RCC 7860 (cell line): ENCODE data around the gene CSRNP3.
"Not testable (repeated sequence)": the region's sequence is repeated elsewhere in the genome, so short reads cannot be mapped to it uniquely, and the experiment has no call there.

ENCODE experiments used
- DNase-seq: peaks from one replicate; pipeline ENCODE4 v3.0.0-alpha.2; 2015; ENCODE audit warnings: low spot score
- FAIRE-seq: peaks from 2 replicates; lab custom pipeline; 2012; peaks lifted over from hg19 to GRCh38; lab: Jason Lieb, UNC

The CSRNP3 gene

DNA sequence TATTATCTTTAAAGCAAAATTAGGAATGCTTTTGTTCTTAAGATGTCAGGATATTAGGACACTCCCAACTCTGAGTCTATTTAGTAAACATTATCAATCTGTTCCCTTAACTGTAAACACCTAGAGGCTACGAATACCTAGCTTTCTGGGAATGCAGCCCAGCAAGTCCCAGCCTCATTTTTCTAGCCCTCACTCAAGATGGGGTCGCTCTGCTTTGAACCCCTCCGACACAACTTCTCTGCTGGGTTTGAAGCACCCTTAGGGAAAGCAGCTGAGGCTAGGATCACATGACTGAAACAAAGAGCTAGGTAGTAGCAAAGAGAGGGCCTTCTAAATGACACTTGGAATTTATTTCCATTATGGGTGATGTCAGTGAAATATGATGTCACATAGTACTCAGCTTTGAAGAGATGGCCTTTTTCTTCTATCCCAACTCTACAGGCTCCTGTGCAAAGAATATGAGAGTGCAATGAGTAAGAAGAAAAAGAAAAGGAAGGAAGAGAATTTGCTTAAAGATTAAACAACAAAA is 114.7 kb downstream of the CSRNP3 start:
- no peak for FAIRE-seq
- DNase-seq, result no peak

DNA sequence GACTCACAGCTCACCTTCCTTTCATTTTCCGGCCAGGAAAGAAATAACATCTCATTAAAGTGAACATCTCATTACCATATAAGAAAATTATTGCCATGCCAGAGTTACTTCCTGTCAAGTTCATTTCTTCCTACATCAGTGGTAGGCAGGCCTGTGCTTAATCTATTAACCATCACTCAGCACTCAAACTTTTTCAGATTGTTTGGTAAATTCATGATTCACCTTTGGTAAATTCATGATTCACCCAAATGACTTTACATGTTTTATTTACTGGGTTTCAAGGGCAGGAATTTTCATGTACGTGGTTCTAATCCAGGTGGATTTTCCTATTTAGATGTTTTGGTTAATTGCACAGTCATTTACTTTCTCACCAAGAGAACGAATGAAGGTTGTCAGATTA is 116.5 kb downstream of the CSRNP3 start:
- DNase-seq, result no peak
- no peak for FAIRE-seq

DNA sequence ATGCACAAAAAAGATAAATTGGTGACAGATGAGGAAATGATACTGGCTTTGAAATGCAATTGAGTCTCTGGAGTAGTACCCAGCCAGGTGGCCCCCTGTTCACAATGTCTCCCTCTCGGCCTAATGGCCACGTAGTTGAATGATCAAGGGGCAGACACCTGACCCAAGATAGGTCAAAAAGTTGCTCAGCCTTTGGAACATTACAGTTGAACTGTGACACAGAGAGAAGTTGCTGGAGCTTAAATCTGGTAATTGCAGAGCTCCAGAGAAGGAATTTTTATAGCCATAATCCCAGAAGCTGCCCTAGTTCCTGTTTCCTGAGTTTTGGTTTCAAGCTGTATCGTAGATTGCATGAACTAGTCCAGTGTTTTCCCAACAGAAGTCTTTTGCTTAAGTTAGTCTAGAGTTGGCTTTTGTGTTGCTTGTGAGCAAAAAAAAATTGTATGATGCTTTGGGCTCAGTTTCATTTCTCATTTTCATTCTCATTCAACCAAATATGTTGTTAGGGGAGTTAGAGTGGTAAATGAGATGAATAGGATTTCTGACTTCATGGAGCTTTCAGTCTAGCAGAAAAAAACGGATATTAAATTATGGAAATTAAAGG is 117.9 kb downstream of the CSRNP3 start:
- FAIRE-seq (no peak), DNase-seq (no peak)

DNA sequence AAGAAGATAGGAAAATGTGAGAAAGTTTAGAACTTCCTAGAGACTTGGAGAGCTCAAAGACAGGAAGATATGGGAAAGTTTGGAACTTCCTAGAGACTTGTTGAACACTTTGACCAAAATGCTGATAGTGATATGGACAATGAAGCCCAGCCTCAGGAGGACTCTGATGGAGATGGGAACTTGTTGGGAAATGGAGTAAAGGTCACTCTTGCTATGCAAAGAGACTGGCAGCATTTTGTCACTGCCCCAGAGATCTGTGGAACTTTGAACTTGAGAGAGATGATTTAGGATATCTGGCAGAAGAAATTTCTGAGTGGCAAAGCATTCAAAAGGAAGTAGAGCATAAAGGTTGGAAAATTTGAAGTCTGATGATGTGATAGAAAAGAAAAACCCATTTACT is 121.5 kb downstream of the CSRNP3 start:
- FAIRE-seq, DNase-seq: not testable (repeated sequence)

DNA sequence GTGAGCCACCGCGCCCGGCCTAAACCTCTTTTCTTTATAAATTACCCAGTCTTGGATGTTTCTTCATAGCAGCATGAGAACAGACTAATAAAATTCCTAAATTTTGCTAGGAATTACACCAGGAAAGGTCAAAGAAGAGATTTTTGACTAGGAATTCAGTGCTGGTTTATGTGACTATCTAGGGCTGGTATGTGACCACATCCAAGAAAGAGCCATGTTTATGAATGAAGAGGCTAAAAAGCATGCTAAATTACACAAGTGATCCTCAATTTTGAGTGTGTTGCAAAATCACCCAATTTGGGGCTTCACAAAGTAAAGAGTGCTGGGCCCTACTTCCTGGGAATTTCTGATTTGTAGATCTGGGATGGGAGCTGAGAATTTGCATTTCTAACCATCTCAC is 123.6 kb downstream of the CSRNP3 start:
- FAIRE-seq, result no peak

DNA sequence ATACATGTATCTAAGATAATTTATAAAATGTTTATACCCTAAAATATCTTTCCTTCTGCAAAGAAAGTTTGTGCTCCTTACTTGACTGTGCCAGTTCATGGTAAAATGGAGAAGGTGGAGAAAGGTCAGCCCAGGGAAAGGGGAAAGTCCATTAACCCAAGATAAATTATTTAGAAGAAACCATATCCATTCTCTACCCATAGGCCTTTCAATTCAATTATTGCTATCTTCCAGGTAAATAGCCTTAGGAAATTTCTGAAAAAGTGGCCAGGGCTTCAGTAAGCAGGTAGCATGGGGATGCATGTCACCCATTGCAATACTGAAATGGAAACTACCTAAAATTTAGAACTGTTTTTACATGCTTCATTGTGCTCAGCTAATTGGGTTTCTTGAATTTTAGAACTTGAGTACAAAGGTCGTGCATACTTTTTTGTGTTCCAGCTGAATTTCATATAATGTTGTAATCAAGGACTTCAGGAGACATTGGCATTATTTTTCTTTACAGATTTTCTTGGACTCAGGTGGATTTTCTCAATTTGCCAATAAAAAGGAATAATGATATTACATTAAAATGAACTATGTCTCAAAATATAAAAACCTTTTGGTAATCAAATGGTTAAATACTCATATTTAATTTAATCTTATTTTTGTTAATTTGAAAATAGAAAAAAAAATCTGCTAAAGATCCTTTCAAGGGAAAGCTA is 124.9 kb downstream of the CSRNP3 start:
- DNase-seq, result no peak
- peak; percentile 12 for FAIRE-seq

More for the DNA sequence above, 123.6 kb downstream of the CSRNP3 start:
- no peak for DNase-seq

DNA sequence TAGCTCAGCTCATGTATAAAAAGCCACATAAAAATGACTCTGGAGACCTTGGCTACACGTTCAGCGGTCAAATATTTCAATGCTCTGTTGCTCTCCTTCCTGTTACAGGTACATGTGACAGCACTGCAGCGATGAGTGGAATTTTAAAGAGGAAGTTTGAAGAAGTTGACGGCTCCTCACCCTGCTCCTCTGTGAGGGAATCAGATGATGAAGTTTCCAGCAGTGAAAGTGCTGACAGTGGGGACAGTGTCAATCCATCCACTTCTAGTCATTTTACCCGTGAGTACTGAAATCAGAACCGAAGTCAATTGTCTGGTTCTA is 125.4 kb downstream of the CSRNP3 start:
- no peak for FAIRE-seq
- no peak for DNase-seq

DNA sequence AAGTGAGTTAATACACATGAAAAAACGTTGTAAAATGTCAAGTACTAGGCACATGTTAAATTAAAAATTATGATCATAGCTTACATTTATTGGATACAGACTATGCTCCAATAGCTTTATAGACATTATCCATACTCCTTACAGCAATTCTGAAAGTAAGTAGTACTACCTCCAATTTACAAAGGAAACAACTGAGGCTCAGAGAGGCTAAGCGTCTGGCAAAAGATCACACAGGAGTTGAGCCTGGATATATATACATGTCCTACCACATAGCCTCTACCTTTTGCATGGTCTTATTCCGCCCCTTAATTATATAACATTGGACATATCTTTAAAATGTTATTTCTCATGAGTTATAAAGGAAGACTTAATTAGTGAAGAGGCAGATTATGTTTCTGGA is 127.3 kb downstream of the CSRNP3 start:
- DNase-seq, result no peak
- FAIRE-seq, result no peak

DNA sequence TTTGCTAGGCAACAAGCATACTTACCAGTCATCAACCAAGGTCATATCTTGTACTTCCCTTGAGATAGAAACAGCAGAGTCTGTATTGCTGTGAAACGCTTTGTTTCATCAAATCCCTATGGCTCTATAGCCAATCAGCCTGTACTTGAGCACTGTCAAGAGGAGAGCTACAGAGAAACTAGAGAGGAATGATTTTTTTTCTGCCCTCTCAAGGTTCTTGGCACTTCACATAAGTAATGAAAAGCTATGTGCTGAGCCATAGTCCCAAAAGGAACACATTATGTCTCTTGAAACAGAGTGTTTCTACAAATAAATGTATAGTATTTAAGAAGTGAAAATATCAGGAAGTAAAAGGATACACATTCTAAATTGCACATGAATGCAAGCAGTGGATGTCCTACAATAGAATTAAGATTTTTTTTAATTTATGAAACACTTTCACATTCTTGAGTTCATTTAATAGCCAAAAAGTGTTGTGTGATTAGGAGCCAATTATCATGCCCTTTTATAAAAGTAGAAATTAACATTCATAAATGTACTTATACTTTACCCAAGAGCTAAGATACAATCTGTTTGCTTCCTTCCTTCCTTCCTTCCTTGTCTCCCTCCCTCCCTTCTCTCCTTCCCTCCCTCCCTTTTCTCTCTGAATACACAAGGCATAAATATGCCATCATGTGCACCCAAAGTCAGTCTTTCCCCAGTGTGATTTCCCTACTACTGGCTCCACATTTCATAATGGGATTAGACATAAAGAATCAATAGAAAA is 131.8 kb downstream of the CSRNP3 start:
- DNase-seq (no peak), FAIRE-seq (no peak)

DNA sequence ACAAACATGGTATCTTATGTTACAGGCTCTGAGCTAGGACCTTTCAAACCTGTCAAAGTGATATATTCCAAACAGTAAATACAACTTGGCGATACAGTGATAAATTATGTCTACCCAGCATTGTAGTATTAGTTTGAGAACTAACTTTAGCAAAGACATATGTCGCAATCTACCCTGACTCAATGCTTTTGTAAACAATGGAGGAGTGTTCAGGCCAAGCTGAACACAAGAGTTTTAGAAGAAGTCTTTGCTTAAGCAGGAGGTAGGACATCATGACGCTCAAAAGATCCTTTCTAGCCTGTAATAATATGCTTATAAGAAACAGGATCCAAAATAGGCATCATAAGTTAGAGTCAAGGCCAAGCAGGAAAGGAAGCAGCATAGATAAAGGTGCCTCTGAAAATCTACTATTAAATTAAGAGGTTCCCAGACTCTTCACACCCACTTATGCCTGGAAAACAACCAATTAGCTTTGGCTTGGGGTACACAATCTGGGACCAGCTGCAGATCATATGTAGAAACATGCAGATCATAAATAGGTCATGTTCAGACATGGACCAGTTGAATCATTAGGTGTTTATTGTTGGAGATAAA is 132.5 kb downstream of the CSRNP3 start:
- no peak for FAIRE-seq

DNA sequence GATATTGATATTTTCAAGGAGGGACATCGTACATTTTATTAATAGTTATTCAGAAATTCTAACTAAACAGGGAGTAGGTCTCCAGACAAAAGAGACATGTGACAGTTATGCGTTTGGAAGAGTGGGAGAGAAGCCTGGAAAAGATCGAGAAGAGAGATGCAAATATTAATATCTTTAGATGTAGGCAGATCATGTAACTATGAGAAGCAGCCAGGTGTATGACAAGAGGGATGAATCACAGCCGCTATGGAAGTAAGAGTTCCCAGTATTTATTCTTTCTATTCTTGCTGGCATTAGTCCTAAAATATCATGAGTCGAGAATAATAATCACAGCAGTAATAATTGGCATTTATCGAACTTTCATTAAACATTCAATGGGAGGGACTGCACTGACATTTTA is 140.2 kb downstream of the CSRNP3 start:
- DNase-seq (no peak), FAIRE-seq (no peak)

More for the DNA sequence above, 132.5 kb downstream of the CSRNP3 start:
- DNase-seq, result no peak

DNA sequence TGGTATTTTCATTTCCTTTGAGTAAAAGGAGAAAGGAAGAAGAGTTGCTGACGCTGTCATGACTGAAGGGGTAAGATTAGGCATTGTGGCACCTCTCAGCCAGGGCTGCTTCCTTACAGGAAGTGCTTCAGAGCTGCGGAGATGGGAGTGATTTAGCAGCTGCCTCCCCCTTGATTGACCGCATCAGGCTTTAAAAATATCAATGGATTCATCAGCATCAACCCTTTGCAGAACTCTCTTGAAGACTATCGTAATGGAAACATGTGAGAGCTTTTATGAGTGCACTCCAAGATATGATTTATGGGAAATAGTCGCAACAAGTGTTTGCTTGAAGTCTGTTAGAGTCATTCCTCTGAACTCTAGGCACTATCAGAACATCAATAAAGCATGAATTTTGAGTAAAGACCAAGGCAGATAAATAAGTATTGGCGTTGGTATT is 141.1 kb downstream of the CSRNP3 start:
- FAIRE-seq (no peak), DNase-seq (no peak)

DNA sequence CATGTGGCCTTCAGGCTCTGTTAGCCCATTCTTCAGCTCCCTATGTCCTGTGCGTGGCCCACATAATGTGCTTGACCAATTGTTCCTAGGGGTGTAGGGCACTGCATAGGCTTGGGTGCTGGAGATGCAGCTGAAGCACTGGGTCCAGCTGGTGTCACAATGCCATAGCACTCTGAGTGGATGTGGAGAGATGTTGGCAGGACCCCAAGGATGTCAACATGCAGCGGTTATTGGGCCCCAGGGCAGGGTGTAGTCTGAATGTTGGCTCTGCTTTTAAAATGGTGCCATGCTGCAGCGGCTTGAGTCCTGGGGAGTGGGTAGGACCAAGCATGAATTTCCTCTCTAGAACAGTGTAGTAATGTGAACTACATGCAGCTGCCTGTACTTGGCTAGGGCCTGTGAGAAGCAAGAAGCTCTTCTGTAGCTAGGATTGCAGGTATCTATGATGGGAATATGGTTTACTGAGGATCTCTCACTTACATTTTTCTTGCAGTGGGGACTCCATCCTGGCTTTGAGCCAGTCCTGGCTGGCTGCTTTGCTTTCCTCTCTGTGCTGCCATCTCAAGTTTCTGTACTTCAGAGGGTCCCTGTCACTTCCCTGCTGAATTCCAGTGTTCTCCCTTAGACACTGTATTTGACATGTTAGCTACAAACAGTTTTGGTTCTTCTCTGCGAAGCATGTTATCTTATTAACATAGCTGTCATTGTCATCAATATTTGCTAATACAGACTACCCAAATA is 148.4 kb downstream of the CSRNP3 start:
- FAIRE-seq, result no peak
- DNase-seq, result no peak

DNA sequence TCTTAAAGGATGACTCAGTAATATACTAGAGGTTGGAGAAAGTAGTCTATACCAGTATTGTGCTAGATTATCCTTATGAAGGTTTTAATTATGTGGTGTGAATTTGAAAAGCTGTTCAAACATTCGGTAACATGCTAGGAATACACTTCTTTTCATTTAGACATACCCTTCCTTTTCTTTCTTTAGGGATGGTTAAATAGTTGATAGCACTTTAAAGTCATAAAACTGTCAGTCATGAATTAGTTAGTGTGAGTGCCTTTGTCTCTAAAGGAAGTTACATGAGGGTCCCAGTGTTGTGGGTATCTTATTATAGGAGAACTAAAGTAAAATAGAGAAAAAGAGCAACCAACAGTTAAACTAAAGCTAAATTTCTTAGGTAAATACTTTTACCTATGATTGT is 149.3 kb downstream of the CSRNP3 start:
- FAIRE-seq (no peak), DNase-seq (no peak)

DNA sequence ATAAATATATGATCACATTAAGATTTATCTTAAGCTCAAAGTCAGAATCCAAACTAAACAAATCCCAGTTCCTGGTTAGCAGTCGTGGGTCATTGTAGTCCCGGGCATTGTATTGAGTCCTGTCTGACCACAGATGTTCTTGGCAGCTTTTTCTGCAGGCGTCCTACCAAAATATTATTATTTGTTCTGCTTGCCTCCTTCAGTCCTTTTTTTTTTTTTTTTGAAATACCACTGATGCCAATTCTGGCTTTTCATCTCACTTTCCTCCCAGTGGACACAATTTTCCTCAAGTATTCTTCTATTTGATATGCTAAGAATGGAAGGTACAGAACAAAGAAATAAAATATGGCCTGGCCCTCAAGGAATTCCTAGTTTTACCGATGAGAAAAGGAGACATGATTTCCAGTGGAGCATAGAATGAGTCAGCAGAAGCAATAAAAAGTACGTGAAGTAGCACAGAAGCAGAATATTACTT is 151.6 kb downstream of the CSRNP3 start:
- DNase-seq, result peak; percentile 67
- peak; percentile 93 for FAIRE-seq

DNA sequence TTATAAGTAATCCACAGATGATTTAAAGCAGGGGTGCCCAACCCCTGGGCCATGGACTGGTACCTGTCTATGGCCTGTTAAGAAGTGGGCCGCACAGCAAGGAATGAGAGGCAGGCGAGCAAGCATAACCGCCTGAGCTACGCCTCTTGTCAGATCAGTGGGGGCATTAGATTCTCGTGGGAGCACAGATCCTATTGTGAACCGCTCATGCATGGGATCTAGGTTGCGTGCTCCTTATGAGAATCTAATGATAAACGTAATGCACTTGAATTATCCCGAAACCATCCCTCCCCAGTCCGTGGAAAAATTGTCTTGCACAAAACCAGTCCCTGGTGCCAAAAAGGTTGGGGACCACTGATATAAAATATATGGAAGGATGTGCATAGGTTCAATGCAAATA is 153.7 kb downstream of the CSRNP3 start:
- FAIRE-seq (no peak), DNase-seq (no peak)

DNA sequence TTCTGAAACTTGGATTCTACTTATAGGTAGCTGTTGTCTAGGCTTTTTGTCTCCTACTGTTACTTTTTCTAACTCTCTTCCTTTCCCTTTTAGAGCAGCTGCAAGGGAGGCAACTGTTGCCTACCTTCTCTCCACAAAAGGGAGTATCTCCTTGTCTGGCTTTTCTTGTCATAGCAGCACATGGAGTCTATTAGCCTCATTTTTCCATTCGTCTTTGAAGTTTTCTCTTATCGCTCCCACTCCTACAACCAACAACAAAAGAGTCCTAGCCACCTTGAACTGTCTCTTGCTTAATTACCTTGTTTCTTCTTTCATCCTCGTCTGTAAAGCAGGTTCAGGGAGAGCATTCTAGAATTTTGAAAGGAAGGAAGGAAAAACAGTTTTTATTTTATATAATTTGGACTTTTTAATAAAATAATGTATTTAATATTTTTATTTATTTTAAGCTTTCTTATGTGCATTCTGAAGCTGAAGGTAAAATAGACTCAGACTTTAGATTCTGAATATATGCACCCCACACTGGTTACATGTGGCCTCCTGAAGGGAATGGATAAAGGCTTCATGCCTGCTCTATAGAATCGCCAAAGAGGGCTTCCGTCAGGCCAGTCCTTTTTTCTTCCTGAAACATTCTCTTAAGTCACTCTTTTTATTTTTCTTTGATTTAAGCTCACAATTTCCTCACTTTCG is 154.4 kb downstream of the CSRNP3 start:
- DNase-seq (no peak), FAIRE-seq (no peak)

DNA sequence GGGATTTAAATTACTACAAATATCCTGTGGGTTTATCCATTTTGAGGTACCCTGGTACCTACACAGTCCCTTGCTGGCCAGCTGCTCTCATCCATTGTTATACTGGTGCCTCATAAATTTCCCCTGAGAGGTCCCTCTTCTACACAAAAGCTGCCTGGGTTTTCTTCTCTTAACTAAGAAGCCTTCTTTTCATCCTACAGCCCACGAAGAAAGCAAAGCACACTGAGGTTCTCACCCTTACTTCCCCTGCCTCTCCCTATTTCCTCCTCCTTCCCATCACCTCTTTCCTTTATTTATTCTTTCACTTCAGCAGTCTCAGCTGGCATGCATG is 154.9 kb downstream of the CSRNP3 start:
- no peak for DNase-seq
- no peak for FAIRE-seq

DNA sequence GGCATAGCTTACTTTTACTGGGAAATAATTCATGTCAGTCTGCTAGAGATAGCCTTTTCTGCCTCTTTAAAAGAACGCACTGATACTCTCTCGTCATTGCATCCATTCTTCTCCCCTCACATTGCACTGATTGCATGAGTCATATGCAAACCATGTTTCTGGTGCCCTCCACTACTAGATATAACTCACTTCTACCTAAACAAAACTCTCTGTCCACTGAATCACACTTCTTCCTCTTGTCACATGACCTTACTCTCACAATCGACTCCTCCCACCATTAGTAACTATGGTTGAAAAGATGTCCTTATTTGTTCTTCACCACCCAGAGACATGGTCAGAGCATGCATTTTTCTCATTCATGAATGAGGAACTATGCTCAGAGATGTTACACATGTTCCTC is 158.0 kb downstream of the CSRNP3 start:
- FAIRE-seq (no peak), DNase-seq (peak; percentile 53)

DNA sequence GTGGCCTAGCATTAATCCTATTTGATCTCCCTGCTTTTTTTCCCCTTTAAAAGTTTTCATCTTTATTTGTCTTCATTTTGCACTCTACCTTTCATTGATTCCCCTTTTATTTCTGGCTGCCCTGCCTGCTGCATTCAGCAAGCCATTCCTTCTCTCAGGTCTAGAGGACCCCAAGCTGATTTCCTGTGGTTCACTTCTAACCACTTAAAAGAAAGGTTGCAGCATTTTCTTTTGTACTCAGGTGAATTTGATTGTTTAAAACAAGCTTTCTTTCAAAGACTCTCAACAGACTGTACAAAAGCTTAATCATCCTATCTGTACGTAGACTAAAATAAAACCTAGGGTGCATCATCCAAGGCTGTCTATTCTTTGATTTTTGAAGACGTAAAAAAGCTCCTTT is 160.3 kb downstream of the CSRNP3 start:
- FAIRE-seq, result no peak

More for the DNA sequence above, 160.3 kb downstream of the CSRNP3 start:
- no peak for DNase-seq
